ENCODE measurements around the gene PCSK2.

PCSK2 gene

GRCh38 chr20:17225851-17226409 is 910 bp upstream of the PCSK2 start:
- no peak for TF ChIP-seq CTCF (IDR thresholded peaks at IDR 0.05; ENCODE audit: borderline replicate concordance, insufficient read depth, low read depth, low read length)
- no peak overlapping the region for H3K4me3 ChIP-seq (ENCODE audit: low read depth, low read length)

- no peak for TF ChIP-seq CTCF (IDR thresholded peaks at IDR 0.05; ENCODE audit: borderline replicate concordance, insufficient read depth, low read depth, low read length)
- no peak overlapping the region for H3K4me3 ChIP-seq (ENCODE audit: low read depth, low read length)
Observed at GRCh38 chr20:17227219-17227575, 357 bp downstream of the PCSK2 start.

- TF ChIP-seq CTCF (IDR thresholded peaks at IDR 0.05; ENCODE audit: borderline replicate concordance, insufficient read depth, low read depth, low read length) = no peak
- no peak overlapping the region for H3K4me3 ChIP-seq (ENCODE audit: low read depth, low read length)
Observed at GRCh38 chr20:17227669-17228623, 1.1 kb downstream of the PCSK2 start.

GRCh38 chr20:17228624-17229061 is 1.8 kb downstream of the PCSK2 start:
- H3K4me3 ChIP-seq (ENCODE audit: low read depth, low read length) = no peak overlapping the region
- TF ChIP-seq CTCF (IDR thresholded peaks at IDR 0.05; ENCODE audit: borderline replicate concordance, insufficient read depth, low read depth, low read length) = no peak

- TF ChIP-seq CTCF (IDR thresholded peaks at IDR 0.05; ENCODE audit: borderline replicate concordance, insufficient read depth, low read depth, low read length) = no peak
- no peak overlapping the region for H3K4me3 ChIP-seq (ENCODE audit: low read depth, low read length)
Observed at GRCh38 chr20:17229256-17229655, 2.4 kb downstream of the PCSK2 start.

- TF ChIP-seq CTCF (IDR thresholded peaks at IDR 0.05; ENCODE audit: borderline replicate concordance, insufficient read depth, low read depth, low read length) = no peak
Observed at GRCh38 chr20:17233626-17234025, 6.8 kb downstream of the PCSK2 start.

GRCh38 chr20:17236766-17237165 is 9.9 kb downstream of the PCSK2 start:
- no peak overlapping the region for H3K4me3 ChIP-seq (ENCODE audit: low read depth, low read length)
- no peak for TF ChIP-seq CTCF (IDR thresholded peaks at IDR 0.05; ENCODE audit: borderline replicate concordance, insufficient read depth, low read depth, low read length)

More at GRCh38 chr20:17233626-17234025, 6.8 kb downstream of the PCSK2 start:
- H3K4me3 ChIP-seq (ENCODE audit: low read depth, low read length) = no peak overlapping the region
